ENCODE measurements around the gene GTF3C2. TPM values are rescaled to one million over a fixed set of nuclear protein-coding genes. Genes with fewer than 3 reads are reported as not detected.
"Not testable (repeated sequence)": the region's sequence is repeated elsewhere in the genome, so short reads cannot be mapped to it uniquely, and the experiment has no call there.

GTF3C2 gene
- total RNA-seq, 1 donor: 36.7 TPM

GRCh38 chr2:27304488-27305240 lies 51.9 kb downstream of the GTF3C2 start:
- H3K4me3 ChIP-seq (ENCODE audit: low read depth, low read length): no peak overlapping the region
- no peak for TF ChIP-seq CTCF (IDR thresholded peaks at IDR 0.05; ENCODE audit: insufficient read depth, low read depth, low read length)
- no peak for DNase-seq (ENCODE audit: low read depth)

GRCh38 chr2:27303093-27304025 lies 53.2 kb downstream of the GTF3C2 start:
- peak; percentile 81 for TF ChIP-seq CTCF (IDR thresholded peaks at IDR 0.05; ENCODE audit: insufficient read depth, low read depth, low read length)
- peak overlapping the region; percentile 36 for H3K4me3 ChIP-seq (ENCODE audit: low read depth, low read length)
- peak; percentile 82 for DNase-seq (ENCODE audit: low read depth)

GRCh38 chr2:27300606-27301005 lies 56.0 kb downstream of the GTF3C2 start:
- DNase-seq (ENCODE audit: low read depth): not testable (repeated sequence)

GRCh38 chr2:27298391-27299080 lies 58.0 kb downstream of the GTF3C2 start:
- H3K4me3 ChIP-seq (ENCODE audit: low read depth, low read length): no peak overlapping the region
- no peak for TF ChIP-seq CTCF (IDR thresholded peaks at IDR 0.05; ENCODE audit: insufficient read depth, low read depth, low read length)
- DNase-seq (ENCODE audit: low read depth): no peak

More at GRCh38 chr2:27300606-27301005, 56.0 kb downstream of the GTF3C2 start:
- H3K4me3 ChIP-seq (ENCODE audit: low read depth, low read length): not testable (repeated sequence)

GRCh38 chr2:27297195-27297594 lies 59.4 kb downstream of the GTF3C2 start:
- no peak for TF ChIP-seq CTCF (IDR thresholded peaks at IDR 0.05; ENCODE audit: insufficient read depth, low read depth, low read length)
- H3K4me3 ChIP-seq (ENCODE audit: low read depth, low read length): no peak overlapping the region
- DNase-seq (ENCODE audit: low read depth): no peak

- peak; percentile 33 for DNase-seq (ENCODE audit: low read depth)
- no peak overlapping the region for H3K4me3 ChIP-seq (ENCODE audit: low read depth, low read length)
- no peak for TF ChIP-seq CTCF (IDR thresholded peaks at IDR 0.05; ENCODE audit: insufficient read depth, low read depth, low read length)
Observed at GRCh38 chr2:27296481-27296880, 60.1 kb downstream of the GTF3C2 start.

- TF ChIP-seq CTCF (IDR thresholded peaks at IDR 0.05; ENCODE audit: insufficient read depth, low read depth, low read length): no peak
- no peak for DNase-seq (ENCODE audit: low read depth)
- no peak overlapping the region for H3K4me3 ChIP-seq (ENCODE audit: low read depth, low read length)
Observed at GRCh38 chr2:27294928-27295327, 61.6 kb downstream of the GTF3C2 start.

All from fibroblast of villous mesenchyme (primary cell).